ENCODE data around the gene KLHL29. TPM values are rescaled to one million over a fixed set of nuclear protein-coding genes. Genes with fewer than 3 reads are reported as not detected.

Gene KLHL29
- total RNA-seq, 1 experiment from 2014 or later, result 16.7 TPM

DNA sequence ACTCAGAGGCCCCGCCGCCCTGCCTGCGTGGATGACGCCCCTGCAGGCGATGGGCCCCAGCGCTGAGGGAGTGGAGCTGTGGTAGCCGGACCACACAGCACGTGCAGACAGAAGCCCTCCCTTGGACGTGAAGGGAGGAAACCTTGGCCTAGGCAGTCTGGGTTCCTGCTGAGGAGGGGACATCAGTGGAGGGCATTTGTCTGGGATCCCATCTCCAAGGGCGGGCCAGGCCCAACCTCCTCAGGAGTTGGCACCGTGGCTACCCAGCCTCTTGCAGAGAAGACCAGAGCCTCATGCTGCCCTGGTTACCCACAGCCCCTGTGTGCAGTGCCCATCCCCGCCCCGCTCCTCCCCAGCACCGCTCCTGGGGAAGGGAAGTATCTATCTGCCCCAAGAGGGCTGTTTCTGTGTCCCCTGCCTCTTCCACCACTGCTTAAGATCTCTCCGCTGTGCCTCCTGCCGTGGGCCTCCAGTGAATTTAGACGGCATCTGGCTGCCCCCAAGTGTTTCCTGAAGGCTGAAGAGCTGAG lies 241.8 kb downstream of the KLHL29 start:
- intact Hi-C loops (cut with micrococcal nuclease), result no loop called here
- Histone ChIP-seq H3K79me2 (ENCODE audit: insufficient read depth, low read length) (no peaks in the 10 kb centered on the region), H3K9me3 (ENCODE audit: control insufficient read depth in 1 of 2, insufficient read depth in 1 of 2, low read depth in 1 of 2, low read length in 2 of 2) (no peaks in the 10 kb centered on the region), H3K4me3 (replicated peaks in 1 of 2; ENCODE audit: low read depth in 1 of 2, low read length in 2 of 2) (no peak overlapping the region), H2AFZ (ENCODE audit: low read depth, low read length, poor library complexity, severe bottlenecking) (no peak overlapping the region), H3K4me2 (ENCODE audit: low read length) (no peak overlapping the region), H4K20me1 (ENCODE audit: insufficient read depth) (no peaks in the 10 kb centered on the region), H3K9me2 (ENCODE audit: insufficient read depth) (no peaks in the 10 kb centered on the region), H3K27ac (ENCODE audit: low read depth, low read length) (no peak overlapping the region), H3K4me1 (ENCODE audit: control insufficient read depth in 1 of 2, insufficient read depth in 2 of 2, low read length in 2 of 2) (no peaks in the 10 kb centered on the region), H3K27me3 (ENCODE audit: insufficient read depth, low read length) (no peaks in the 10 kb centered on the region), H3K9ac (ENCODE audit: low read length) (no peak overlapping the region), H3K36me3 (ENCODE audit: control insufficient read depth in 1 of 2, insufficient read depth in 2 of 2, low read length in 2 of 2) (no peaks in the 10 kb centered on the region)
- ATAC-seq (no peak), DNase-seq (ENCODE audit: low read depth, low spot score) (no peak)
- ChIA-PET RAD21 (ENCODE audit: low non-redundant PET in 1 of 2, low total read pairs in 2 of 2, uncharacterized antibody in 2 of 2, unreplicated experiment in 2 of 2) (no interaction called here), CTCF (no interaction called here), POLR2A (no interaction called here)
- TF ChIP-seq CEBPB (IDR thresholded peaks at IDR 0.05; ENCODE audit: low read depth), result no peak
- TF ChIP-seq CTCF (IDR thresholded peaks at IDR 0.05 in 2 of 3, conservative IDR thresholded peaks at IDR 0.05 in 1 of 3; ENCODE audit: borderline replicate concordance in 1 of 3, insufficient read depth in 1 of 3, low read depth in 2 of 3, low read length in 2 of 3), result no peak
- no peak for TF ChIP-seq JUND (IDR thresholded peaks at IDR 0.05)
- TF ChIP-seq POLR2AphosphoS5 (IDR thresholded peaks at IDR 0.05; ENCODE audit: low read depth, low read length), result no peak
- TF ChIP-seq POLR2A (IDR thresholded peaks at IDR 0.05; ENCODE audit: borderline replicate concordance, extremely low read depth, insufficient read depth, insufficient read length), result no peak
- TF ChIP-seq CBX3 (IDR thresholded peaks at IDR 0.05; ENCODE audit: low read depth), result no peak
- TF ChIP-seq ZNF274 (IDR thresholded peaks at IDR 0.05; ENCODE audit: low read depth, low read length), result no peak
- no TSS peak for BruUV-seq (replicated peaks)

- CTCF ChIA-PET, result no interaction called here
- Histone ChIP-seq H3K27ac (ENCODE audit: low read depth, low read length) (no peak overlapping the region), H2AFZ (ENCODE audit: low read depth, low read length, poor library complexity, severe bottlenecking) (no peak overlapping the region), H3K4me2 (ENCODE audit: low read length) (no peak overlapping the region), H3K9me2 (ENCODE audit: insufficient read depth) (no peaks in the 10 kb centered on the region), H3K4me3 (replicated peaks in 1 of 2; ENCODE audit: low read depth in 1 of 2, low read length in 2 of 2) (no peak overlapping the region), H3K9ac (ENCODE audit: low read length) (no peak overlapping the region), H3K9me3 (ENCODE audit: control insufficient read depth in 1 of 2, insufficient read depth in 1 of 2, low read depth in 1 of 2, low read length in 2 of 2) (no peaks in the 10 kb centered on the region), H3K79me2 (ENCODE audit: insufficient read depth, low read length) (no peaks in the 10 kb centered on the region), H3K36me3 (ENCODE audit: control insufficient read depth in 1 of 2, insufficient read depth in 2 of 2, low read length in 2 of 2) (no peaks in the 10 kb centered on the region), H3K4me1 (ENCODE audit: control insufficient read depth in 1 of 2, insufficient read depth in 2 of 2, low read length in 2 of 2) (no peaks in the 10 kb centered on the region), H4K20me1 (ENCODE audit: insufficient read depth) (no peaks in the 10 kb centered on the region), H3K27me3 (ENCODE audit: insufficient read depth, low read length) (no peaks in the 10 kb centered on the region)
- RAD21 ChIA-PET (ENCODE audit: low non-redundant PET in 1 of 2, low total read pairs in 2 of 2, uncharacterized antibody in 2 of 2, unreplicated experiment in 2 of 2), result no interaction called here
- POLR2A ChIA-PET, result no interaction called here
- intact Hi-C loops (cut with micrococcal nuclease), result no loop called here
- no peak for ATAC-seq
- DNase-seq (ENCODE audit: low read depth, low spot score), result no peak
- no TSS peak for BruUV-seq (replicated peaks)
- TF ChIP-seq ZNF274 (IDR thresholded peaks at IDR 0.05; ENCODE audit: low read depth, low read length) (no peak), EZH2 (IDR thresholded peaks at IDR 0.05) (no peak), POLR2A (IDR thresholded peaks at IDR 0.05; ENCODE audit: borderline replicate concordance, extremely low read depth, insufficient read depth, insufficient read length) (no peak), ATF3 (IDR thresholded peaks at IDR 0.05) (no peak), EZH2phosphoT487 (IDR thresholded peaks at IDR 0.05; ENCODE audit: borderline replicate concordance) (no peak), CBX3 (IDR thresholded peaks at IDR 0.05; ENCODE audit: low read depth) (no peak), ZFX (IDR thresholded peaks at IDR 0.05) (no peak), EGR1 (IDR thresholded peaks at IDR 0.05; ENCODE audit: low read depth) (no peak)
These were observed 242.4 kb downstream of the KLHL29 start for GRCh38 chr2:23627236-23628009.
